RKO (cell line): ENCODE data around the gene CEP19.

Source experiments
- DNase-seq: peaks from one replicate; pipeline ENCODE4 v3.0.0-alpha.2; 2016; ENCODE audit warnings: low spot score

CEP19 gene

DNA sequence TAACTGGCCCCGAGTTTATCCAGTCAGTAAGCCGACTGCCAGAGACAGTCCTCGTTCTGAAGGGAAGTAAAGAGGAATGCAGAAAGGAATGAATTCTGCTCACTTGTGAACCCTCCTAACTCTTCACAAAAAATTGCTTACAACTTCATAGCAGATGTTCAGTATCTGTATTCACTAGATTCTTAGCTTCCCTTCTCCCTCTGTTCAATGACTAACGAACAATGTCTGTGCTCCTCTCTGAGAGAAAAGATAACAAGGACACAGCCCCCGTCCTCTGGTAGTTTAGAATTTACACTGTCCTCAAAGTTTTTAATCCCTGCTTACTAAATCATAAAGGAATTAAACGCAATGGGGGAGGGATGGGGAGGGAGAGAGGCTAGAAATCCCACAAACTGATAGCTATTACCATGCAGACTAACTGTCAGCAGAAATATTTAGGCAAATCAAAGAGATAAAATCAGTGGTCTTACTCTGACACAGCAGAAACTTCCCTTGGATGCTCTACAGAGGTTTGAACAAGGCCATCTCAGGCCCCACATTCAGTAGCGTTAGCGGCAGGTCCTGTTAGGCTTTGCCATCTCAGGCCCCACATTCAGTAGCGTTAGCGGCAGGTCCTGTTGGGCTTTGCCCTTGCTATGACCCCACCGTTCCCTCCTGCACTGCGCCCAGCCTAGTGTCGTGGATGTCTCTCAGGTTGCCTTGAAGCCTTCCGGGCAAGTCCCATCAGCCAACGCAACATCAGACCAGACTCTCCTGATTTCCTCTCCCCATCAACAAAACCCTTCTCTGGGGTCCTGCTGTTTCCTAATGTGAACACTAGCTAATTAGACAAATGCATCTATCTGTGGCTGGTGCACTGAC lies 49.1 kb downstream of the CEP19 start:
- DNase-seq: no peak

- no peak for DNase-seq
Measured at GRCh38 chr3:196662033-196662432, 50.0 kb downstream of the CEP19 start.

DNA sequence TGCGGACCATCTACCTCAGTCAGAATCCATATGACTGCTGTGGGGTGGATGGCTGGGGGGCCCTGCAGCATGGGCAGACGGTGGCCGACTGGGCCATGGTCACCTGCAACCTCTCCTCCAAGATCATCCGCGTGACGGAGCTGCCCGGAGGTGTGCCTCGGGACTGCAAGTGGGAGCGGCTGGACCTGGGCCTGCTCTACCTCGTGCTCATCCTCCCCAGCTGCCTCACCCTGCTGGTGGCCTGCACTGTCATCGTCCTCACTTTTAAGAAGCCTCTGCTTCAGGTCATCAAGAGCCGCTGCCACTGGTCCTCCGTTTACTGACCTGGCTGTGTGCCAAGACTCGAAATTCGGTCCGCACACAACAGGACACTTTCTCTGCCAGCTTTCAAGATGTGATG lies 50.6 kb downstream of the CEP19 start:
- no peak for DNase-seq

DNA sequence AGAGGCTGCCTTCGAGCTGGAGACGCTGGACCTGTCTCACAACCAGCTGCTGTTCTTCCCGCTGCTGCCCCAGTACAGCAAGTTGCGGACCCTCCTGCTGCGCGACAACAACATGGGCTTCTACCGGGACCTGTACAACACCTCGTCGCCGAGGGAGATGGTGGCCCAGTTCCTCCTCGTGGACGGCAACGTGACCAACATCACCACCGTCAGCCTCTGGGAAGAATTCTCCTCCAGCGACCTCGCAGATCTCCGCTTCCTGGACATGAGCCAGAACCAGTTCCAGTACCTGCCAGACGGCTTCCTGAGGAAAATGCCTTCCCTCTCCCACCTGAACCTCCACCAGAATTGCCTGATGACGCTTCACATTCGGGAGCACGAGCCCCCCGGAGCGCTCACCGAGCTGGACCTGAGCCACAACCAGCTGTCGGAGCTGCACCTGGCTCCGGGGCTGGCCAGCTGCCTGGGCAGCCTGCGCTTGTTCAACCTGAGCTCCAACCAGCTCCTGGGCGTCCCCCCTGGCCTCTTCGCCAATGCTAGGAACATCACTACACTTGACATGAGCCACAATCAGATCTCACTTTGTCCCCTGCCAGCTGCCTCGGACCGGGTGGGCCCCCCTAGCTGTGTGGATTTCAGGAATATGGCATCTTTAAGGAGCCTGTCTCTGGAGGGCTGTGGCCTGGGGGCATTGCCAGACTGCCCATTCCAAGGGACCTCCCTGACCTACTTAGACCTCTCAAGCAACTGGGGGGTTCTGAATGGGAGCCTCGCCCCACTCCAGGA lies 51.5 kb downstream of the CEP19 start:
- no peak for DNase-seq

GRCh38 chr3:196659901-196660351 lies 52.1 kb downstream of the CEP19 start:
- no peak for DNase-seq
